Neural cell (in vitro differentiated cells): ENCODE data around the gene ASPM. TPM values are rescaled to one million over a fixed set of nuclear protein-coding genes. Genes with fewer than 3 reads are reported as not detected.

ENCODE experiments used
- H2AFZ ChIP-seq: fragments of 200-600, 300-800 bp; sonication (generic), shearing (Covaris generic); 2 replicates; pipeline ENCODE4 v1.6.0; 2014; ENCODE audit warnings: low read depth, mild to moderate bottlenecking, antibody characterized with exemption, low read length, moderate library complexity
- H3F3A ChIP-seq: fragments of 200-600 bp; shearing (Covaris generic); 2 replicates; pipeline ENCODE4 v1.6.1; 2016; ENCODE audit warnings: mild to moderate bottlenecking, moderate library complexity, mixed read lengths, antibody characterized with exemption, low read length; ENCODE audit not compliant: insufficient read depth, poor library complexity, severe bottlenecking
- H3K27ac ChIP-seq: fragments of 200-600, 300-800 bp; sonication (generic), shearing (Covaris generic); 2 replicates; pipeline ENCODE4 v1.5.1; 2014; ENCODE audit warnings: mild to moderate bottlenecking, low read length, moderate library complexity
- H3K27me3 ChIP-seq: fragments of 300-800, 200-600 bp; sonication (generic), shearing (Covaris generic); 2 replicates; pipeline ENCODE4 v1.6.0; 2014; ENCODE audit warnings: mild to moderate bottlenecking, low read depth, low read length, moderate library complexity; ENCODE audit not compliant: insufficient read depth
- H3K36me3 ChIP-seq: fragments of 300-800, 200-600 bp; sonication (generic), shearing (Covaris generic); 2 replicates; pipeline ENCODE4 v1.5.1; 2014; ENCODE audit warnings: mild to moderate bottlenecking, antibody characterized with exemption, low read length, moderate library complexity; ENCODE audit not compliant: insufficient read depth
- H3K4me2 ChIP-seq: fragments of 300-800, 200-600 bp; sonication (generic), shearing (Covaris generic); 2 replicates; pipeline ENCODE4 v1.6.0; 2014; ENCODE audit warnings: mild to moderate bottlenecking, low read length
- H3K4me3 ChIP-seq: fragments of 300-800, 200-600 bp; sonication (generic), shearing (Covaris generic); 2 replicates; pipeline ENCODE4 v1.5.1; 2014; ENCODE audit warnings: mild to moderate bottlenecking, low read length, moderate library complexity
- H3K79me2 ChIP-seq: fragments of 200-600 bp; shearing (Covaris generic); replicated peaks from 2 replicates; pipeline ENCODE4 v1.6.0; 2014; ENCODE audit warnings: mild to moderate bottlenecking, low read length, moderate library complexity; ENCODE audit not compliant: insufficient read depth
- H3K9ac ChIP-seq: fragments of 300-800, 200-600 bp; sonication (generic), shearing (Covaris generic); 2 replicates; pipeline ENCODE4 v1.6.1; 2016; ENCODE audit warnings: mild to moderate bottlenecking, low read length, mixed read lengths
- H3K9me2 ChIP-seq: fragments of 200-600 bp; shearing (Covaris generic); 2 replicates; pipeline ENCODE4 v1.6.1; 2016; ENCODE audit warnings: mild to moderate bottlenecking, low read length, mixed read lengths; ENCODE audit not compliant: insufficient read depth
- H3K9me3 ChIP-seq: fragments of 200-600, 300-800 bp; sonication (generic), shearing (Covaris generic); 2 replicates; pipeline ENCODE4 v1.6.1; 2016; ENCODE audit warnings: mild to moderate bottlenecking, mixed run types, low read length, moderate library complexity, mixed read lengths
- H4K20me1 ChIP-seq: fragments of 200-600 bp; shearing (Covaris generic); 2 replicates; pipeline ENCODE4 v1.6.1; 2016; ENCODE audit warnings: mild to moderate bottlenecking, mixed run types; ENCODE audit not compliant: insufficient read depth
- CTCF ChIP-seq: fragments of 450-650 bp; IDR thresholded peaks from 2 replicates; pipeline ENCODE4 v1.5.1; 2014; ENCODE audit warnings: antibody characterized with exemption, mild to moderate bottlenecking, moderate library complexity; ENCODE audit not compliant: poor library complexity, severe bottlenecking
- EP300 ChIP-seq: fragments of 450-650 bp; conservative IDR thresholded peaks from 2 replicates; pipeline ENCODE4 v1.6.1; 2014; ENCODE audit warnings: antibody characterized with exemption, mild to moderate bottlenecking, moderate library complexity; ENCODE audit not compliant: poor library complexity, severe bottlenecking
- EZH2 ChIP-seq: fragments of 200-600, 300-800 bp; shearing (Covaris generic), sonication (generic); IDR thresholded peaks from 2 replicates; pipeline ENCODE4 v1.6.1; 2014; ENCODE audit warnings: antibody characterized with exemption, low read length, borderline replicate concordance, mild to moderate bottlenecking; ENCODE audit not compliant: insufficient read depth, poor library complexity, severe bottlenecking
- MXI1 ChIP-seq: fragments of 450-650 bp; conservative IDR thresholded peaks from 2 replicates; pipeline ENCODE4 v1.6.1; 2014; ENCODE audit warnings: antibody characterized with exemption, mild to moderate bottlenecking; ENCODE audit not compliant: poor library complexity, severe bottlenecking
- POLR2AphosphoS5 ChIP-seq: IDR thresholded peaks from 2 replicates; pipeline ENCODE4 v1.6.1; 2012
- RAD21 ChIP-seq: fragments of 450-650 bp; conservative IDR thresholded peaks from 2 replicates; pipeline ENCODE4 v1.6.1; 2014; ENCODE audit warnings: antibody characterized with exemption, mild to moderate bottlenecking, moderate library complexity
- SMC3 ChIP-seq: fragments of 450-650 bp; conservative IDR thresholded peaks from 2 replicates; pipeline ENCODE4 v1.6.1; 2014; ENCODE audit warnings: antibody characterized with exemption, mild to moderate bottlenecking, moderate library complexity; ENCODE audit not compliant: poor library complexity
- TAF1 ChIP-seq: IDR thresholded peaks from 2 replicates; pipeline ENCODE4 v1.6.1; 2012; ENCODE audit warnings: low read depth
- polyA plus RNA-seq: library from polyadenylated mRNA; depleted of rRNA; stranded (reverse); fragments of >200 nt; gene quantifications from 2 replicates; pipeline ENCODE4 v1.2.3, GENCODE V29; 2014
- TF ChIP-seq, protein P1 (sequence below): IDR thresholded peaks from 2 replicates; pipeline ENCODE4 v1.6.1; 2012; ENCODE audit warnings: borderline replicate concordance

Gene ASPM
- polyA plus RNA-seq, 1 donor from 2014 or later: 0.87 TPM

GRCh38 chr1:197141575-197141974 is 4.9 kb downstream of the ASPM start:
- no peak for TF ChIP-seq SMC3
- TF ChIP-seq EZH2: no peak
- TF ChIP-seq MXI1: no peak
- TF ChIP-seq TAF1: no peak
- no peak for TF ChIP-seq EP300
- TF ChIP-seq CTCF: no peak
- TF ChIP-seq RAD21: no peak
- TF ChIP-seq POLR2AphosphoS5: no peak
- TF ChIP-seq, protein P1, sequence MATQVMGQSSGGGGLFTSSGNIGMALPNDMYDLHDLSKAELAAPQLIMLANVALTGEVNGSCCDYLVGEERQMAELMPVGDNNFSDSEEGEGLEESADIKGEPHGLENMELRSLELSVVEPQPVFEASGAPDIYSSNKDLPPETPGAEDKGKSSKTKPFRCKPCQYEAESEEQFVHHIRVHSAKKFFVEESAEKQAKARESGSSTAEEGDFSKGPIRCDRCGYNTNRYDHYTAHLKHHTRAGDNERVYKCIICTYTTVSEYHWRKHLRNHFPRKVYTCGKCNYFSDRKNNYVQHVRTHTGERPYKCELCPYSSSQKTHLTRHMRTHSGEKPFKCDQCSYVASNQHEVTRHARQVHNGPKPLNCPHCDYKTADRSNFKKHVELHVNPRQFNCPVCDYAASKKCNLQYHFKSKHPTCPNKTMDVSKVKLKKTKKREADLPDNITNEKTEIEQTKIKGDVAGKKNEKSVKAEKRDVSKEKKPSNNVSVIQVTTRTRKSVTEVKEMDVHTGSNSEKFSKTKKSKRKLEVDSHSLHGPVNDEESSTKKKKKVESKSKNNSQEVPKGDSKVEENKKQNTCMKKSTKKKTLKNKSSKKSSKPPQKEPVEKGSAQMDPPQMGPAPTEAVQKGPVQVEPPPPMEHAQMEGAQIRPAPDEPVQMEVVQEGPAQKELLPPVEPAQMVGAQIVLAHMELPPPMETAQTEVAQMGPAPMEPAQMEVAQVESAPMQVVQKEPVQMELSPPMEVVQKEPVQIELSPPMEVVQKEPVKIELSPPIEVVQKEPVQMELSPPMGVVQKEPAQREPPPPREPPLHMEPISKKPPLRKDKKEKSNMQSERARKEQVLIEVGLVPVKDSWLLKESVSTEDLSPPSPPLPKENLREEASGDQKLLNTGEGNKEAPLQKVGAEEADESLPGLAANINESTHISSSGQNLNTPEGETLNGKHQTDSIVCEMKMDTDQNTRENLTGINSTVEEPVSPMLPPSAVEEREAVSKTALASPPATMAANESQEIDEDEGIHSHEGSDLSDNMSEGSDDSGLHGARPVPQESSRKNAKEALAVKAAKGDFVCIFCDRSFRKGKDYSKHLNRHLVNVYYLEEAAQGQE: no peak
- Histone ChIP-seq H3K9me3 (no peaks in the 10 kb centered on the region), H3K9me2 (no peaks in the 10 kb centered on the region), H3K36me3 (no peaks in the 10 kb centered on the region), H3K79me2 (peaks cover 19% of the 10 kb centered on the region), H4K20me1 (no peaks in the 10 kb centered on the region), H3K27me3 (no peaks in the 10 kb centered on the region), H3F3A (no peaks in the 10 kb centered on the region), H3K4me2 (no peak overlapping the region), H3K9ac (no peak overlapping the region), H3K27ac (no peak overlapping the region), H2AFZ (no peak overlapping the region), H3K4me3 (no peak overlapping the region)

DNA sequence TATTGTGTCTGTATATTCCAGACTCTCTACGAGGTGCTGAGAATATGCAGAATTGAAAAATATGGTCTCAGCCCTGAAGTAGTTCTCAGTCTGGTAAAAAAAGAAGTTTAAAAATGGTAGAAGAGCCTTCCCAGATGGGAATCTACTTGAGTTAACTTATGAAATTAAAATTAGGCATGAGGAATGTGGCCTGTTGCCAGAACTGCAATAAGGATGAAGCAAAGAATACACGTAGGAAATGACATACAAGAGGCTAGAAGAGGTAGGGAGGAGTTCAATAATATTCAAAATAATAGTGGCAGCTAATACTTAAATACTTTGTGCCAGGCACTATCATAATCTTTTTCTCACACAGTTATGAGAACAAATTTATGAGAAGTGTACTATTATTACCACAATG is 6.3 kb downstream of the ASPM start:
- TF ChIP-seq TAF1 (no peak), RAD21 (no peak), EZH2 (no peak), SMC3 (no peak), EP300 (no peak), CTCF (no peak), POLR2AphosphoS5 (no peak), MXI1 (no peak)
- TF ChIP-seq, protein P1: no peak
- Histone ChIP-seq H4K20me1 (no peaks in the 10 kb centered on the region), H3K27me3 (no peaks in the 10 kb centered on the region), H3K4me3 (no peak overlapping the region), H3K9ac (no peak overlapping the region), H2AFZ (no peak overlapping the region), H3K9me3 (no peaks in the 10 kb centered on the region), H3F3A (no peaks in the 10 kb centered on the region), H3K9me2 (no peaks in the 10 kb centered on the region), H3K27ac (no peak overlapping the region), H3K4me2 (no peak overlapping the region), H3K36me3 (no peaks in the 10 kb centered on the region), H3K79me2 (peaks cover 14% of the 10 kb centered on the region)
